ENCODE measurements around the gene PSAPL1.

DNA sequence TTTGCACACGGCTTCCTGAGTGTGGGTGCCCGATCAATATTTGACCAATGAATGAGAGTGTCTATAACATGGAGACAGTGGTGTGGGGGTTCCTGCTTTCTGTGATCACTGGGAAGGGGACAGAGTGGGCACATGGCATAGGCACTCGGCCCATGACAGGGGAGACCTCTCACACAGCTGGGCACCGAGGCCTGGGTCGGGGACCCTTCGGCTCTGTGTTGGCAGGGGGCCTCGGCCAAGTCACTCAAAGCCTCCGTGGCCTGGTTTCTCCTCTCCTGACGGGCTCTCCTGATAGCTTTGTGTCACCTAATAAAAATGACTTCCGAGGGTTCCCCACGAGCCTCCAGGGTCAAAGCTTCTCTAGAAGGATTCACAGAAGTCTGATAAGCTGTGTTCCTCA, 43.9 kb upstream of the PSAPL1 start:
- no peak for TF ChIP-seq TEAD4 (IDR thresholded peaks at IDR 0.05)
- no peak for TF ChIP-seq CREB1 (IDR thresholded peaks at IDR 0.05; ENCODE audit: low read depth)
- TF ChIP-seq, protein P1, sequence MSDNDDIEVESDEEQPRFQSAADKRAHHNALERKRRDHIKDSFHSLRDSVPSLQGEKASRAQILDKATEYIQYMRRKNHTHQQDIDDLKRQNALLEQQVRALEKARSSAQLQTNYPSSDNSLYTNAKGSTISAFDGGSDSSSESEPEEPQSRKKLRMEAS (IDR thresholded peaks at IDR 0.05): no peak
- no peak for TF ChIP-seq RAD21 (IDR thresholded peaks at IDR 0.05; ENCODE audit: low read depth)
- TF ChIP-seq, protein P2, sequence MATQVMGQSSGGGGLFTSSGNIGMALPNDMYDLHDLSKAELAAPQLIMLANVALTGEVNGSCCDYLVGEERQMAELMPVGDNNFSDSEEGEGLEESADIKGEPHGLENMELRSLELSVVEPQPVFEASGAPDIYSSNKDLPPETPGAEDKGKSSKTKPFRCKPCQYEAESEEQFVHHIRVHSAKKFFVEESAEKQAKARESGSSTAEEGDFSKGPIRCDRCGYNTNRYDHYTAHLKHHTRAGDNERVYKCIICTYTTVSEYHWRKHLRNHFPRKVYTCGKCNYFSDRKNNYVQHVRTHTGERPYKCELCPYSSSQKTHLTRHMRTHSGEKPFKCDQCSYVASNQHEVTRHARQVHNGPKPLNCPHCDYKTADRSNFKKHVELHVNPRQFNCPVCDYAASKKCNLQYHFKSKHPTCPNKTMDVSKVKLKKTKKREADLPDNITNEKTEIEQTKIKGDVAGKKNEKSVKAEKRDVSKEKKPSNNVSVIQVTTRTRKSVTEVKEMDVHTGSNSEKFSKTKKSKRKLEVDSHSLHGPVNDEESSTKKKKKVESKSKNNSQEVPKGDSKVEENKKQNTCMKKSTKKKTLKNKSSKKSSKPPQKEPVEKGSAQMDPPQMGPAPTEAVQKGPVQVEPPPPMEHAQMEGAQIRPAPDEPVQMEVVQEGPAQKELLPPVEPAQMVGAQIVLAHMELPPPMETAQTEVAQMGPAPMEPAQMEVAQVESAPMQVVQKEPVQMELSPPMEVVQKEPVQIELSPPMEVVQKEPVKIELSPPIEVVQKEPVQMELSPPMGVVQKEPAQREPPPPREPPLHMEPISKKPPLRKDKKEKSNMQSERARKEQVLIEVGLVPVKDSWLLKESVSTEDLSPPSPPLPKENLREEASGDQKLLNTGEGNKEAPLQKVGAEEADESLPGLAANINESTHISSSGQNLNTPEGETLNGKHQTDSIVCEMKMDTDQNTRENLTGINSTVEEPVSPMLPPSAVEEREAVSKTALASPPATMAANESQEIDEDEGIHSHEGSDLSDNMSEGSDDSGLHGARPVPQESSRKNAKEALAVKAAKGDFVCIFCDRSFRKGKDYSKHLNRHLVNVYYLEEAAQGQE (IDR thresholded peaks at IDR 0.05; ENCODE audit: low read depth): no peak
- no peak for TF ChIP-seq EP300 (IDR thresholded peaks at IDR 0.05; ENCODE audit: borderline replicate concordance)
- TF ChIP-seq EGR1 (IDR thresholded peaks at IDR 0.05): no peak
- TF ChIP-seq, protein P3, sequence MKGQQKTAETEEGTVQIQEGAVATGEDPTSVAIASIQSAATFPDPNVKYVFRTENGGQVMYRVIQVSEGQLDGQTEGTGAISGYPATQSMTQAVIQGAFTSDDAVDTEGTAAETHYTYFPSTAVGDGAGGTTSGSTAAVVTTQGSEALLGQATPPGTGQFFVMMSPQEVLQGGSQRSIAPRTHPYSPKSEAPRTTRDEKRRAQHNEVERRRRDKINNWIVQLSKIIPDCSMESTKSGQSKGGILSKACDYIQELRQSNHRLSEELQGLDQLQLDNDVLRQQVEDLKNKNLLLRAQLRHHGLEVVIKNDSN (IDR thresholded peaks at IDR 0.05): no peak
